HepG2 (cell line): ENCODE measurements around the gene POGK. TPM values are rescaled to one million over a fixed set of nuclear protein-coding genes. Genes with fewer than 3 reads are reported as not detected.
A peak's percentile ranks its signal among the peaks of the same experiment; 100 is the strongest.

ENCODE experiments used
- CCAR2 ChIP-seq: fragments of 200-400 bp; formaldehyde crosslinking; optimal IDR thresholded peaks from 2 replicates; pipeline ENCODE3; 2018; ENCODE audit warnings: low read depth, mild to moderate bottlenecking, low read length, moderate library complexity
- CHCHD3 ChIP-seq: sonication (generic); formaldehyde crosslinking; IDR thresholded peaks from 2 replicates; pipeline ENCODE4 v1.8.0; 2022; ENCODE audit warnings: mild to moderate bottlenecking, missing genetic modification reagents, moderate library complexity
- MEIS1 ChIP-seq: sonication (generic); formaldehyde crosslinking; IDR thresholded peaks from 2 replicates; pipeline ENCODE4 v1.9.0; 2021; ENCODE audit warnings: mild to moderate bottlenecking, missing genetic modification reagents, moderate library complexity, borderline replicate concordance
- TARDBP ChIP-seq: sonication (generic); formaldehyde crosslinking; IDR thresholded peaks from 2 replicates; pipeline ENCODE4 v1.8.0; 2022; ENCODE audit warnings: mild to moderate bottlenecking, missing genetic modification reagents
- ZFP1 ChIP-seq: IDR thresholded peaks from 2 replicates; pipeline ENCODE4 v1.6.1; 2016
- ZFP82 ChIP-seq: sonication (generic); formaldehyde crosslinking; IDR thresholded peaks from 2 replicates; pipeline ENCODE4 v1.5.1; 2020; ENCODE audit warnings: mild to moderate bottlenecking, missing genetic modification reagents, borderline replicate concordance
- ZNF329 ChIP-seq: sonication (generic); formaldehyde crosslinking; IDR thresholded peaks from 2 replicates; pipeline ENCODE4 v1.9.0; 2021; ENCODE audit warnings: low read depth, mild to moderate bottlenecking, missing genetic modification reagents
- ZNF383 ChIP-seq: sonication (generic); formaldehyde crosslinking; IDR thresholded peaks from 2 replicates; pipeline ENCODE4 v1.4.0; 2020; ENCODE audit warnings: missing genetic modification reagents, mild to moderate bottlenecking, borderline replicate concordance
- ZNF660 ChIP-seq: sonication (generic); formaldehyde crosslinking; IDR thresholded peaks from 2 replicates; pipeline ENCODE4 v1.5.1; 2020; ENCODE audit warnings: mild to moderate bottlenecking, low read depth, missing genetic modification reagents, borderline replicate concordance
- ZNF788 ChIP-seq: sonication (generic); formaldehyde crosslinking; IDR thresholded peaks from 2 replicates; pipeline ENCODE4 v1.5.0; 2020; ENCODE audit warnings: mild to moderate bottlenecking, missing genetic modification reagents, borderline replicate concordance
- polyA plus RNA-seq, 8 experiments: library from polyadenylated mRNA; depleted of rRNA in 3 of 8; stranded (reverse) in 7 of 8; unstranded in 1 of 8; fragments of >200 nt; fragmentation: Illumina TruSeq in 4 of 8; extraction: Trizol in 4 of 8; gene quantifications; 2 replicates each; pipeline versions ENCODE4 v1.2.1 to v1.2.3, GENCODE V29; 2011 to 2016; ENCODE audit warnings: low read depth in 4 of 8, missing spikeins in 1 of 8, mixed read lengths in 1 of 8; ENCODE audit not compliant: insufficient read depth in 1 of 8
- total RNA-seq, 5 experiments: library from RNA; depleted of rRNA; stranded (reverse); fragments of >200 nt; fragmentation: Illumina TruSeq; extraction: Trizol; gene quantifications; 2 replicates each; pipeline ENCODE4 v1.2.3, GENCODE V29; 2016; ENCODE audit warnings: low read depth in 1 of 5
- TF ChIP-seq, protein P1 (sequence below): sonication (generic); formaldehyde crosslinking; IDR thresholded peaks from 2 replicates; pipeline ENCODE4 v1.9.0; 2022; ENCODE audit warnings: missing genetic modification reagents, mild to moderate bottlenecking, borderline replicate concordance
- TF ChIP-seq, protein P2 (sequence below): sonication (generic); formaldehyde crosslinking; IDR thresholded peaks from 2 replicates; pipeline ENCODE4 v1.5.0; 2020; ENCODE audit warnings: missing genetic modification reagents
- TF ChIP-seq, protein P3 (sequence below): sonication (generic); formaldehyde crosslinking; IDR thresholded peaks from 2 replicates; pipeline ENCODE4 v1.4.0; 2020; ENCODE audit warnings: missing genetic modification reagents, borderline replicate concordance
- TF ChIP-seq, protein P4 (sequence below): sonication (generic); formaldehyde crosslinking; IDR thresholded peaks from 2 replicates; pipeline ENCODE4 v1.4.0; 2020; ENCODE audit warnings: missing genetic modification reagents
- TF ChIP-seq, protein P5 (sequence below): sonication (generic); formaldehyde crosslinking; conservative IDR thresholded peaks from 2 replicates; pipeline ENCODE4 v1.8.1; 2023; ENCODE audit warnings: missing genetic modification reagents
- TF ChIP-seq, protein P6 (sequence below): sonication (generic); formaldehyde crosslinking; IDR thresholded peaks from 2 replicates; pipeline ENCODE4 v1.4.0; 2020; ENCODE audit warnings: mild to moderate bottlenecking, missing genetic modification reagents

The POGK gene
- total and polyA plus RNA-seq, 2 of the 13 experiments (the other 11 are each of a cell fraction or from before 2014, with no cell fraction given) = 4.8 to 16.2 TPM

DNA sequence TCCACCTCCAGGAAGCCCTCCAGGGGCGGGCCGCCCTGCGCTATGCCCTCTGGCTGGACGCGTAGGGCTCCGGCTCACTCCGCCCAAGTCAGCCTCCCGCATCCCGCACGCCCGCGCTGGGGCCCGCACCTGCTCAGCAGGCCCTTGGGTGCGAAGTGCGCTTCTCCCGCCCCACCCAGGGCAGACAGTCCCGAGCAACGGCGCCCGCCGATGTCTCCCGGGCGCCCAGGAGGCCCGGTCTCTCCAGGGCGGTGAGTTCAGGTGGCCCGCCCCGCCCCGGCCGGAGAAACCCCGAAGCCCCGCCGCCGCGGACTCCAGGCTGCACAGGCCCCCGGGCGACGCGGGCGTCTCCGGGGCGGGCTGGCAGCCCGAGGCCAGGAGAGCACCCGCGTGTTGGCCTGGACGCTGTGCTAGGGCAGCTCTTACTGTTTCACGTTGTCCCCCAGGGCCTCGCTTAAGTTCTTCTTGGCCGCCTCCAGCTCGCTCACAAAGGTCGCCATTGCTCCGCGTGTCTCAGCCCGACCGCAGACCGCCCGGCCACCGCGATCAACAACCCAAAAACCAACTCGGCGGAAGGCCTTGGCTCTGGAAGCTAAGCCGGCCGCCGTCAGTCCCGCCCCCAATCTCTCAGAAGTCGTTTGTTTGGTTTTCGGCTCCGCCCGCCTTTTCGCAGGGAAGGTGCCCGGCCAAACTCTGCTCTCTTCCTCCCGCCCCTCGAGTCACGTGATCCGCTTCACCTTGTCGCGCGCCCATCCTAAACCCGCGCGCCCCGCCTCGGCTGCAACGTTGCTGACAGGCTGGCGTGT lies 36.7 kb downstream of the POGK start, which contains the start of gene TADA1 (continued):
- TF ChIP-seq, protein P1, sequence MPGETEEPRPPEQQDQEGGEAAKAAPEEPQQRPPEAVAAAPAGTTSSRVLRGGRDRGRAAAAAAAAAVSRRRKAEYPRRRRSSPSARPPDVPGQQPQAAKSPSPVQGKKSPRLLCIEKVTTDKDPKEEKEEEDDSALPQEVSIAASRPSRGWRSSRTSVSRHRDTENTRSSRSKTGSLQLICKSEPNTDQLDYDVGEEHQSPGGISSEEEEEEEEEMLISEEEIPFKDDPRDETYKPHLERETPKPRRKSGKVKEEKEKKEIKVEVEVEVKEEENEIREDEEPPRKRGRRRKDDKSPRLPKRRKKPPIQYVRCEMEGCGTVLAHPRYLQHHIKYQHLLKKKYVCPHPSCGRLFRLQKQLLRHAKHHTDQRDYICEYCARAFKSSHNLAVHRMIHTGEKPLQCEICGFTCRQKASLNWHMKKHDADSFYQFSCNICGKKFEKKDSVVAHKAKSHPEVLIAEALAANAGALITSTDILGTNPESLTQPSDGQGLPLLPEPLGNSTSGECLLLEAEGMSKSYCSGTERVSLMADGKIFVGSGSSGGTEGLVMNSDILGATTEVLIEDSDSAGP (CRISPR knock-in tag) = peak; percentile 85; the same call in 1 of the 2 replicates
- TF ChIP-seq, protein P2, sequence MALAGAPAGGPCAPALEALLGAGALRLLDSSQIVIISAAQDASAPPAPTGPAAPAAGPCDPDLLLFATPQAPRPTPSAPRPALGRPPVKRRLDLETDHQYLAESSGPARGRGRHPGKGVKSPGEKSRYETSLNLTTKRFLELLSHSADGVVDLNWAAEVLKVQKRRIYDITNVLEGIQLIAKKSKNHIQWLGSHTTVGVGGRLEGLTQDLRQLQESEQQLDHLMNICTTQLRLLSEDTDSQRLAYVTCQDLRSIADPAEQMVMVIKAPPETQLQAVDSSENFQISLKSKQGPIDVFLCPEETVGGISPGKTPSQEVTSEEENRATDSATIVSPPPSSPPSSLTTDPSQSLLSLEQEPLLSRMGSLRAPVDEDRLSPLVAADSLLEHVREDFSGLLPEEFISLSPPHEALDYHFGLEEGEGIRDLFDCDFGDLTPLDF (CRISPR knock-in tag) = peak; percentile 93
- TF ChIP-seq ZNF660 (CRISPR knock-in tag) (no peak), ZFP1 (CRISPR knock-in tag) (no peak), ZNF383 (CRISPR knock-in tag) (no peak), ZNF788 (CRISPR knock-in tag) (peak; percentile 86; the same call in 1 of the 2 replicates), ZFP82 (CRISPR knock-in tag) (peak; percentile 88; the same call in 1 of the 2 replicates), CHCHD3 (CRISPR knock-in tag) (no peak), CCAR2 (no peak), ZNF329 (CRISPR knock-in tag) (no peak), MEIS1 (CRISPR knock-in tag) (peak; percentile 58; the same call in 1 of the 2 replicates), TARDBP (CRISPR knock-in tag) (peak; percentile 27; the same call in 1 of the 2 replicates)
- TF ChIP-seq, protein P3, sequence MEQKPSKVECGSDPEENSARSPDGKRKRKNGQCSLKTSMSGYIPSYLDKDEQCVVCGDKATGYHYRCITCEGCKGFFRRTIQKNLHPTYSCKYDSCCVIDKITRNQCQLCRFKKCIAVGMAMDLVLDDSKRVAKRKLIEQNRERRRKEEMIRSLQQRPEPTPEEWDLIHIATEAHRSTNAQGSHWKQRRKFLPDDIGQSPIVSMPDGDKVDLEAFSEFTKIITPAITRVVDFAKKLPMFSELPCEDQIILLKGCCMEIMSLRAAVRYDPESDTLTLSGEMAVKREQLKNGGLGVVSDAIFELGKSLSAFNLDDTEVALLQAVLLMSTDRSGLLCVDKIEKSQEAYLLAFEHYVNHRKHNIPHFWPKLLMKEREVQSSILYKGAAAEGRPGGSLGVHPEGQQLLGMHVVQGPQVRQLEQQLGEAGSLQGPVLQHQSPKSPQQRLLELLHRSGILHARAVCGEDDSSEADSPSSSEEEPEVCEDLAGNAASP (CRISPR knock-in tag) = peak; percentile 55; the same call in 1 of the 2 replicates
- TF ChIP-seq, protein P4, sequence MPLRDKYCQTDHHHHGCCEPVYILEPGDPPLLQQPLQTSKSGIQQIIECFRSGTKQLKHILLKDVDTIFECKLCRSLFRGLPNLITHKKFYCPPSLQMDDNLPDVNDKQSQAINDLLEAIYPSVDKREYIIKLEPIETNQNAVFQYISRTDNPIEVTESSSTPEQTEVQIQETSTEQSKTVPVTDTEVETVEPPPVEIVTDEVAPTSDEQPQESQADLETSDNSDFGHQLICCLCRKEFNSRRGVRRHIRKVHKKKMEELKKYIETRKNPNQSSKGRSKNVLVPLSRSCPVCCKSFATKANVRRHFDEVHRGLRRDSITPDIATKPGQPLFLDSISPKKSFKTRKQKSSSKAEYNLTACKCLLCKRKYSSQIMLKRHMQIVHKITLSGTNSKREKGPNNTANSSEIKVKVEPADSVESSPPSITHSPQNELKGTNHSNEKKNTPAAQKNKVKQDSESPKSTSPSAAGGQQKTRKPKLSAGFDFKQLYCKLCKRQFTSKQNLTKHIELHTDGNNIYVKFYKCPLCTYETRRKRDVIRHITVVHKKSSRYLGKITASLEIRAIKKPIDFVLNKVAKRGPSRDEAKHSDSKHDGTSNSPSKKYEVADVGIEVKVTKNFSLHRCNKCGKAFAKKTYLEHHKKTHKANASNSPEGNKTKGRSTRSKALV (CRISPR knock-in tag) = no peak
- TF ChIP-seq, protein P5, sequence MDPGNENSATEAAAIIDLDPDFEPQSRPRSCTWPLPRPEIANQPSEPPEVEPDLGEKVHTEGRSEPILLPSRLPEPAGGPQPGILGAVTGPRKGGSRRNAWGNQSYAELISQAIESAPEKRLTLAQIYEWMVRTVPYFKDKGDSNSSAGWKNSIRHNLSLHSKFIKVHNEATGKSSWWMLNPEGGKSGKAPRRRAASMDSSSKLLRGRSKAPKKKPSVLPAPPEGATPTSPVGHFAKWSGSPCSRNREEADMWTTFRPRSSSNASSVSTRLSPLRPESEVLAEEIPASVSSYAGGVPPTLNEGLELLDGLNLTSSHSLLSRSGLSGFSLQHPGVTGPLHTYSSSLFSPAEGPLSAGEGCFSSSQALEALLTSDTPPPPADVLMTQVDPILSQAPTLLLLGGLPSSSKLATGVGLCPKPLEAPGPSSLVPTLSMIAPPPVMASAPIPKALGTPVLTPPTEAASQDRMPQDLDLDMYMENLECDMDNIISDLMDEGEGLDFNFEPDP (CRISPR knock-in tag) = no peak
- TF ChIP-seq, protein P6, sequence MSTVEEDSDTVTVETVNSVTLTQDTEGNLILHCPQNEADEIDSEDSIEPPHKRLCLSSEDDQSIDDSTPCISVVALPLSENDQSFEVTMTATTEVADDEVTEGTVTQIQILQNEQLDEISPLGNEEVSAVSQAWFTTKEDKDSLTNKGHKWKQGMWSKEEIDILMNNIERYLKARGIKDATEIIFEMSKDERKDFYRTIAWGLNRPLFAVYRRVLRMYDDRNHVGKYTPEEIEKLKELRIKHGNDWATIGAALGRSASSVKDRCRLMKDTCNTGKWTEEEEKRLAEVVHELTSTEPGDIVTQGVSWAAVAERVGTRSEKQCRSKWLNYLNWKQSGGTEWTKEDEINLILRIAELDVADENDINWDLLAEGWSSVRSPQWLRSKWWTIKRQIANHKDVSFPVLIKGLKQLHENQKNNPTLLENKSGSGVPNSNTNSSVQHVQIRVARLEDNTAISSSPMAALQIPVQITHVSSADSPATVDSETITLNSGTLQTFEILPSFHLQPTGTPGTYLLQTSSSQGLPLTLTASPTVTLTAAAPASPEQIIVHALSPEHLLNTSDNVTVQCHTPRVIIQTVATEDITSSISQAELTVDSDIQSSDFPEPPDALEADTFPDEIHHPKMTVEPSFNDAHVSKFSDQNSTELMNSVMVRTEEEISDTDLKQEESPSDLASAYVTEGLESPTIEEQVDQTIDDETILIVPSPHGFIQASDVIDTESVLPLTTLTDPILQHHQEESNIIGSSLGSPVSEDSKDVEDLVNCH = no peak
